Measurements from ENCODE around the gene NAPA.
A peak's percentile ranks its signal among the peaks of the same experiment; 100 is the strongest.

NAPA gene

DNA sequence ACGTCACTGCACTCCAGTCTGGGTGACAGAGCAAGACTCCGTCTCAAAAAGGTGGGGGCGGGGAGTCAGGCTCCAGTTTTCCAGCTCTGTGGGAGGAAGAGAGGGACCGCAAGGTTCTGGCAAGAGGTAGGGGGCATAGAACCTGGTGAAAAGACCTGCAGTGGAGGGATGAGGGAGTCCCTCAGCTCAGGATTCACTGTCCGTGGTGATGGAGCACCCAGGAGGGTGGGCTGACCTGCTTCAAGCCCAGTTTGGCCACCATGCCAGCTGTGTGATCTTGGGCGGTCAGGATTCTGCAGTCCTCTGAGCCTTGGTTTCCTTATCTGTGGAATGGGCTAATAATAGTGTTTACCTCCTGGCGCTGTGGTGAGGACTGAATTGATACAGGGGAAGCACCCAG lies 64.4 kb downstream of the NAPA start:
- DNase-seq: no peak

DNA sequence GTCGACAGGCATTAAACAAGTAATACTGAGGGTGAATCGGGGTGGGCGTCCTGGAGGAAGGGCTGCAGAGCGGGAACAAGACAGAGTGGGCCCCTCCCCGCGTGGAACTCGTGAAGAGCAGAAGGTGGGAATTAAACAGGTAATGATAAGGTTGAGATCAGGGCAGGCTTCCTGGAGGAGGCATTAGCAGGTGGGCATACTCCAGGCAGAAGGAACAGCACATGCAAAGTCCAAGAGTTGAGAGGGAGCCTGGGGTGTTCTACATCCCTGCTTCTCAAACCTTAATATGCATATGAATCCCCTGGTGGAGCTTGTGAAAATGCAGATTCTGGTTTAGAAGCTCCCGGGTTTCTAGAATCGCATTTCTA lies 66.5 kb downstream of the NAPA start:
- DNase-seq: no peak

DNA sequence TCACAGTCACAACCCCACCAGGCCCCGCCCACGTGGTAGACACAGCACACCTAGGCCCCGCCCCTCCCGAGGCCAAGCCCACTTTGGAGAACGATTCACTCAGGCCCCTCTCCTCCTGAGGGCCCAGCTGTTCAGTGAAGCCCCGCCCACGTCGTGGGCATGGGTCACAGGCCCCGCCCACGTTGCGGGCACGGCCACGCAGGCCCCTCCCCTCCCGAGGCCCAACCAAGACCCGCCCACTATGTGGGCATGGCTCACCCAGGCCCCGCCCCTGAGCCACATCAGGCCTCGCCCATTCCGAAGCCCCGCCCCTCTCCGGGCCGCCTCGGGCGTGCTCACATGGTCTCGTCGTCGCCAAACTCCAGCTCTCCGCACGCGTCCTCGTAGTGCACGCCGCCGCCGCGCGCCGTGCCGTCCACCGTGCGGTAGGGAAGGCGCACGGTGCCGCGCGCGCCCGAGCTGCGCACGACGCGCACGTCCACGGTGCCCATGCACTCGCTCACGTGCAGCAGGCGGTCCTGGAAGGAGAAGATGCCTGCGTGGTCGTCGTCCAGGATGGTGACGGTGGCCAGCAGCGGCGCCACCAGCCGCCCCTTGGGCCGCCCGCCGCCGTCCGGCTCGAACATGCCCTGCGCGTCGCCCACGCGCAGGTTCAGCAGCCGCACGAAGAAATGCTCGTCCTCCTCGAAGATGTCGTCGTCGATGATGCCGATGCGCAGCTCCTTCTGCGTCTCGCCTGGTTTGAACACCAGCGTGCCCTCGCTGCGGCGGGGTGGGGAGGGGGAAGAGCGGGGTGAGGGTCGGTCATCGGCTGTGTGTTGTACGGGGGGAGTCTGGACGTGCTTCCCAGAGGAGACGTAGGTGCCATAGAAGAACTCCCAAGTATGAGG lies 67.1 kb downstream of the NAPA start:
- peak; percentile 78 for DNase-seq

DNA sequence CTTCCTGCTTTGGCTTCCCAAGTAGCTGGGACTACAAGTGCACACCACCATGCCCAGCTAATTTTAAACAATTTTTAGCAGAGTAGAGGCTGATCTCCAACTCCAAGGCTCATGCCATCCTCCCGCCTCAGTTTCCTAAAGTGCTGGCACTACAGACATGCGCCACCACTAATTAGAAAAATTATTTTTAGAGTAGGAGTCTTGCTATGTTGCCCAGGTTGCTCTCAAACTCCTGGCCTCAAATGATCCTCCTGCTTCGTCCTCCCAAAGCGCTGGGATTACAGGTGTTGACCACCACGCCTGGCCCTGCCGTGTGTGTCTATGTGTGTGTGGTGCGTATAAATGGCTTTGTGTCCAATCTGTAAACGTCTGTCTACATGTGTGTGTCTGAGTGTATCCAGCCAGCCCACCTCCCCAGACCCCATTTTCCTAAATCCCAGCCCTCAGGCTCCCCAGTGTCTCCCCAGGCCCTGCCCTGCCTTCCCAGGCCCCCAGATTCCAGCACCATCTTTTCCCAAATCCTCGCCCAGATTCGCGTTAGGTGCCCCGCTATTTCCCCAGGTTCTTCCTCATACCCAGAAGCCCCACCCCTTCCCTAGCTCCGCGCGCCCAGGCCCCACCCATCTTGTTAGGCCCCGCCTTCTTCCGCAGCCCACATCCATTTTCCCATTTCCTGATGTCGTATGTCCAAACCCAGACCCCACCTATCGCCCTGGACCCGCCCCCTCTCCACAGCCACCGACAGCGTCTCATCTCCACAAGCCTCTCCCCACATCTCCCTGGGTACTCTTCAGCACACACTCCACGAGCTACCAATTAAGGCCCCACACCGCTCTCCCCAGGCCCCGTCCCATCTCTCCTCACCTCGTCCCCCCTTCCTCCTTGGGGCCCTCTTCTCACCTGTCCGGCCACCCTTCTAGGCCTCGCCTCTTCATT lies 68.1 kb downstream of the NAPA start:
- DNase-seq: no peak

DNA sequence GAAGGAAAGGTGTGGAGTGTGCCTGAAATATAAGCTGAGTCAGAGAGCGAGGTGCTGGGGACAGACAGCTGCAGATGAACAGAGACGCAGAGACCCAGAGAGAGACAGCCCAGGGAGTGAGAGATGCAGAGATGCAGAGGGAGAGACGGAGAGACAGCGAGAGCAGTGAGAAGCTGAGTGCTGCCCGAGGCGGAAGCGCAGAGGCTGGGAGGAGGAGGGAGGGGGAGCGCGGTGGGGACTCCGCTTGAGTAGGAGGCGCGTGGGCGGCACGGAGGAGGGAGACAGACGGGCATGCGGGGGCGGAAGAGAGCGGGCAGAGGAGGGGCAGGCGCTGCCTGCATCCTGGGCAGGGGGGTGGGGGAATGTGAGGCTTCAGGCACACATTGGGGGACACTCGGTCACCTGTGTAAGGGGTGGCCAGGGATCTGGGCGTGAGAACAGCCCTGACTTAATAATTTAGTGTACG lies 68.9 kb downstream of the NAPA start:
- DNase-seq: peak; percentile 68

DNA sequence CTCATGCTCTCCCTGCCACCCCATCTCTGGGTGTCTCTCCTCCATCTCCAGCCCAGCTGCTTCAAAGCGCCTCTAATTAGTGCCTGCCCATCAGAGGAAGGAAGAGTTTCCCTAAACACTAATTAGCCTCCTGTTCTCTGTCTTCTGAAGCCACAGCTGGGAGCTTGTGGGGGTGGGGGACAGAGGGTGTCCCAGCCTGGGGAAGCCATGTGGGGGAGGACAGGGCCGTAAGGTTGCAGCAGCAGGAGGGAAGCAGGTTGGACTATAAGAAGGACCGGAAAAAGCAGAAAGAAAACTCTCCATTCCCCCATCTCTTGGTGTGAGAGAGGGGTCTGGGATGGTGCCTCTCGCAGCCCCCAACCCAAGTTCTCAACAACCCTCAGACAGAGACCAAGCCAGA lies 69.3 kb downstream of the NAPA start:
- no peak for DNase-seq

DNA sequence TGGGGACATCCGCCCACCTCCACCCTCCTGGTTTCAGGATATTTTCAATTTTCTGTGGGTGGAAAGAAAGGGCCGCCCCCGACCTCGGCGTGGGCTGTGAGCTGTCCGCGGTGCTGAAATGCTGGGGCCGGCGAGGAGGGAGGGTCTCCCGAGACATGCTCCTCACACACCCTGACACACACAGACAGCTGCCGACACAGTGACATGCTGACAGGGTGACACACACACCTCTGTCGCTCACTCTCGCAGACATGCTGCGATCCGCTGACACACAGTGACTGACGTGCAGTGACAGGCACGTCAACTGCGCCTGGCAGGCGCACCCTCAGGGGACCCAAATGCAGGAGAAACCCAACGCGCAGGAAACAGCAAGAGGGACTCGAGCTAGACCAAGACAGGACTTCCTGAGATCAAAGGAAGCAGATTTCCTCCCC lies 70.5 kb downstream of the NAPA start:
- DNase-seq: no peak

DNA sequence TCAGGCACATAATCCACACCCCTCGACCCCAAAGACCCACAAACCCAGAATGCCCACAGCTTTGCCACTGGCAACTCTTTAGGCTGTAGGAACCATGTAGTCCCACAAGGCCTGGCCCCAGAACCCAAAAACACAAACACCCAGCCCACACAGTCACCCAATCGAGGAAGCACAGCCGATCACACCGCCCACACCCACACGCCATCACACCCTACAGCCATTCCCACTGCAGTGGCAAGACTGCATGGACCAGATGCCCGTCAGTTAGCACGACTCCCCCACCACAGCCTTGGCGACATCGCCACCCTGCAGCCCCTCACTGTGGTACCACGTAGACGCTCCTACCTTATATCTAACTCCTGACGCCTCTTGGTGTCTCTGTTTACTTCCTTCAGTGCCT lies 71.5 kb downstream of the NAPA start:
- no peak for DNase-seq

DNA sequence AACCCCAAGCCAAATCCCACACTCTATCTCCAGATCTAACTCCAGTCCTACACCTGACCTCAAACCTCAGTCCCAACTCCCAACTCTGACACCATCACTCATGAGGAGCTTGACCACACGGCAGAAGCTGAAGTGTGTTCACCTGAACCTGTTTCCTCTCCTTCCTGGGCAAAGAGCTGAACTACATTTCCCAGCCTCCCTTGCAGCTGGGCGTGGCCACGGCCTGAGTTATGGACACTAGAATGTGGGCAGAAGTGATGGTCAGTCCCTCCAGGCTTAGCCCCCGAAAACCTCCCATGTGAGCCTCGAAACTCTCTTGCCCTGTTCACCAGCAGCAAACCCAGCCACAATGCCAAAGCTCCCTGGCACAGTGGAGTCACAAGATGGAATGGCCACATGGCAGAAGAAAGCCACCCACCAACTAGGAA lies 76.1 kb downstream of the NAPA start:
- no peak for DNase-seq
